K562 (cell line): Measurements from ENCODE around the gene GAL3ST2. TPM values are rescaled to one million over a fixed set of nuclear protein-coding genes. Genes with fewer than 3 reads are reported as not detected.

Source experiments
- ATAC-seq: fragments of 200-7000 bp; cut with Tn5 transposase; 3 replicates; pipeline ENCODE4 v1.9.1; 2020; ENCODE audit warnings: moderate library complexity
- BruUV-seq: library from RNA; stranded (reverse); fragments of 400-500 nt; replicated peaks from 2 replicates; lab custom pipeline; 2021; lab: Mats Ljungman, UMichigan
- CTCF ChIA-PET: fragments of 300-600 bp; formaldehyde crosslinking; extraction: SDS; loops from one replicate; lab custom pipeline; 2021; ENCODE audit warnings: low intra/inter-chr PET ratio; lab: Yijun Ruan, JAX
- POLR2A ChIA-PET: fragments of 300-600, 350-650 bp; sonication (Branson Sonifier 250); formaldehyde crosslinking; extraction: SDS; loops from one replicate; lab custom pipeline; 2021; ENCODE audit warnings: antibody characterized with exemption, inconsistent platforms; lab: Yijun Ruan, JAX
- DNase-seq, 4 experiments: peaks; one replicate each; pipeline versions ENCODE4 v3.0.0 to v3.0.0-alpha.2; 2011 to 2018; ENCODE audit warnings: low spot score in 3 of 4, mixed read lengths in 3 of 4; ENCODE audit errors: extremely low read depth in 1 of 4
- FAIRE-seq: peaks from 2 replicates; lab custom pipeline; 2011; peaks lifted over from hg19 to GRCh38; lab: Jason Lieb, UNC
- H2AFZ ChIP-seq: 2 replicates; pipeline ENCODE4 v1.6.0; 2011; ENCODE audit warnings: low read depth, low read length, control low read depth, inconsistent platforms
- H3K27ac ChIP-seq: fragments of 200-600 bp; 3 replicates; pipeline ENCODE4 v1.8.0; 2011; ENCODE audit warnings: low read depth, mild to moderate bottlenecking, control low read depth, inconsistent platforms, low read length, moderate library complexity, mixed read lengths; ENCODE audit errors: extremely low read depth
- H3K27me3 ChIP-seq, 2 experiments: fragments of 300-600 bp in 1 of 2; 2 replicates in 1 of 2; 3 replicates in 1 of 2; pipeline versions ENCODE4 v1.6.0 to v1.8.0; 2011; ENCODE audit warnings: inconsistent platforms in 2 of 2, low read length in 2 of 2, mild to moderate bottlenecking in 1 of 2, mixed read lengths in 1 of 2, moderate library complexity in 1 of 2; ENCODE audit not compliant: control insufficient read depth in 2 of 2, insufficient read depth in 2 of 2
- H3K36me3 ChIP-seq: fragments of 300-600 bp; 3 replicates; pipeline ENCODE4 v1.8.0; 2011; ENCODE audit warnings: mild to moderate bottlenecking, low read length, inconsistent platforms; ENCODE audit not compliant: control insufficient read depth, insufficient read depth
- H3K4me1 ChIP-seq, 2 experiments: fragments of 200-600 bp in 1 of 2; replicated peaks in 1 of 2; 2 replicates in 1 of 2; 3 replicates in 1 of 2; pipeline versions ENCODE4 v1.5.1 to v1.8.0; 2011; ENCODE audit warnings: inconsistent platforms in 2 of 2, low read length in 2 of 2, mild to moderate bottlenecking in 1 of 2, mixed read lengths in 1 of 2, moderate library complexity in 1 of 2; ENCODE audit not compliant: control insufficient read depth in 2 of 2, insufficient read depth in 2 of 2
- H3K4me2 ChIP-seq: 2 replicates; pipeline ENCODE4 v1.6.1; 2011; ENCODE audit warnings: low read length, control low read depth, inconsistent platforms, mixed read lengths; ENCODE audit not compliant: insufficient read depth
- H3K4me3 ChIP-seq: fragments of 200-600 bp; sonication (generic), shearing (Covaris generic); 2 replicates; pipeline ENCODE4 v1.5.1; 2016; ENCODE audit warnings: control low read depth, inconsistent platforms
- H3K79me2 ChIP-seq: fragments of 200-600 bp; 3 replicates; pipeline ENCODE4 v1.8.0; 2011; ENCODE audit warnings: low read length, inconsistent platforms; ENCODE audit not compliant: control insufficient read depth, insufficient read depth
- H3K9ac ChIP-seq, 2 experiments: 2 replicates each; pipeline versions ENCODE4 v1.6.0 to v1.6.1; 2011; ENCODE audit warnings: low read depth in 2 of 2, low read length in 2 of 2, control low read depth in 1 of 2, inconsistent platforms in 1 of 2, mild to moderate bottlenecking in 1 of 2, mixed read lengths in 1 of 2; ENCODE audit not compliant: insufficient read depth in 1 of 2
- H3K9me1 ChIP-seq: one replicate; pipeline ENCODE4 v1.6.0; 2011; ENCODE audit warnings: inconsistent platforms, mild to moderate bottlenecking, low read length, moderate library complexity; ENCODE audit not compliant: control insufficient read depth, insufficient read depth
- H3K9me3 ChIP-seq: replicated peaks from 2 replicates; pipeline ENCODE4 v1.5.1; 2011; ENCODE audit warnings: low read depth, low read length, inconsistent platforms; ENCODE audit not compliant: control insufficient read depth, insufficient read depth
- H4K20me1 ChIP-seq: replicated peaks from 2 replicates; pipeline ENCODE4 v1.6.1; 2011; ENCODE audit warnings: low read length, inconsistent platforms, mixed read lengths; ENCODE audit not compliant: control insufficient read depth, insufficient read depth
- ARID3A ChIP-seq: IDR thresholded peaks from 2 replicates; pipeline ENCODE4 v1.6.1; 2012; ENCODE audit warnings: low read depth, low read length, improper control_type of control experiment, borderline replicate concordance
- IRF2 ChIP-seq: sonication (generic); formaldehyde crosslinking; IDR thresholded peaks from 2 replicates; pipeline ENCODE4 v1.8.1; 2022; ENCODE audit warnings: mild to moderate bottlenecking, missing genetic modification reagents
- KDM4B ChIP-seq, 2 experiments: fragments of 450-650 bp in 1 of 2; sonication (generic) in 1 of 2; IDR thresholded peaks; 2 replicates each; pipeline ENCODE4 v1.6.1; 2016 to 2017; ENCODE audit warnings: borderline replicate concordance in 2 of 2, antibody characterized with exemption in 1 of 2, low read depth in 1 of 2, mild to moderate bottlenecking in 1 of 2
- WGBS: fragments of 100-300 bp; shearing (Covaris generic); methylation state at CpG from one replicate; pipeline ENCODE4 v1.1.6; 2016; ENCODE audit warnings: low coverage, mixed read lengths; ENCODE audit not compliant: insufficient coverage; ENCODE audit errors: missing lambda C conversion rate; 5-methylcytosine and 5-hydroxymethylcytosine counted together
- in situ Hi-C: fragments of 300-500 bp; cut with MboI; formaldehyde crosslinking; loops from 4 replicates; pipeline ENCODE4 v1.15.0; 2018; ENCODE audit warnings: inconsistent platforms, mixed read lengths
- intact Hi-C: fragments of 100-400 bp; cut with micrococcal nuclease; formaldehyde crosslinking; loops from 2 replicates; pipeline ENCODE4 v1.14.2; 2022
- polyA plus RNA-seq, 8 experiments: library from polyadenylated mRNA; depleted of rRNA in 4 of 8; stranded (reverse) in 5 of 8; unstranded in 3 of 8; fragments of >200 nt; fragmentation: Nextera tagmentation in 2 of 8; fragmentation: Illumina TruSeq in 1 of 8; extraction: Ambion mirVana in 2 of 8; extraction: Trizol in 1 of 8; gene quantifications; 2 replicates each; pipeline versions ENCODE4 v1.2.1 to v1.2.3, GENCODE V29; 2011 to 2014; ENCODE audit warnings: inconsistent platforms in 1 of 8, missing spikeins in 1 of 8
- total RNA-seq, 7 experiments: library from RNA; depleted of rRNA in 6 of 7; stranded (reverse); fragments of >200 nt in 6 of 7; fragmentation: Illumina TruSeq in 2 of 7; extraction: Trizol in 2 of 7; gene quantifications; 2 replicates each; pipeline versions ENCODE4 v1.2.1 to v1.2.3, GENCODE V29; 2011 to 2021; ENCODE audit warnings: low replicate concordance in 1 of 7

Gene GAL3ST2
- total and polyA plus RNA-seq, 9 of the 15 experiments (the other 6 are each of a cell fraction or from before 2014, with no cell fraction given): 0.42 TPM; not detected in 8

GRCh38 chr2:241748468-241749256 is 28.0 kb upstream of the GAL3ST2 start:
- Histone ChIP-seq H2AFZ (no peak overlapping the region), H3K4me2 (no peak overlapping the region), H3K9me3 (peaks cover 2% of the 10 kb centered on the region; the same call in 1 of the 2 replicates), H3K4me3 (no peak overlapping the region), H3K9me1 (no peaks in the 10 kb centered on the region), H3K36me3 (peaks cover 56% of the 10 kb centered on the region; the same call in 2 of the 3 replicates), H3K4me1 (peaks cover 0 to 2% of the 10 kb centered on the region in 2 experiments; a peak in 2 of 5 replicates), H3K79me2 (no peaks in the 10 kb centered on the region), H3K27ac (no peak overlapping the region), H3K9ac (no peak overlapping the region; a peak in 1 of 4 replicates), H3K27me3 (no peaks in the 10 kb centered on the region), H4K20me1 (no peaks in the 10 kb centered on the region)
- WGBS: 93% methylated on average over 18 of the region's 32 CpGs
- TF ChIP-seq KDM4B (IDR thresholded peaks at IDR 0.05; ENCODE audit: borderline replicate concordance in 2 of 2, low read depth in 1 of 2) (no peak), ARID3A (no peak), IRF2 (no peak)
- DNase-seq (no peak), ATAC-seq (no peak), FAIRE-seq (no peak)
- CTCF ChIA-PET: no interaction called here
- in situ Hi-C loops: loop anchor here (5.0 kb wide), 1 partner anchor 109 kb away; the partner anchor contains the start of gene PDCD1
- intact Hi-C loops: no loop called here
- POLR2A ChIA-PET: no interaction called here
- BruUV-seq: no TSS peak
